AG10803 (cell line): Measurements from ENCODE around the gene CARMIL3.

Source experiments
- DNase-seq: peaks from one replicate; pipeline ENCODE4 v3.0.0; 2010; ENCODE audit warnings: low read depth
- H3K4me3 ChIP-seq: 2 replicates; pipeline ENCODE4 v1.5.1; 2011; ENCODE audit warnings: mild to moderate bottlenecking, low read length, control low read depth
- TF ChIP-seq, protein P1 (sequence below): conservative IDR thresholded peaks from 2 replicates; pipeline ENCODE4 v1.5.1; 2011; ENCODE audit warnings: mild to moderate bottlenecking, low read length, control low read depth, inconsistent platforms

The CARMIL3 gene

DNA sequence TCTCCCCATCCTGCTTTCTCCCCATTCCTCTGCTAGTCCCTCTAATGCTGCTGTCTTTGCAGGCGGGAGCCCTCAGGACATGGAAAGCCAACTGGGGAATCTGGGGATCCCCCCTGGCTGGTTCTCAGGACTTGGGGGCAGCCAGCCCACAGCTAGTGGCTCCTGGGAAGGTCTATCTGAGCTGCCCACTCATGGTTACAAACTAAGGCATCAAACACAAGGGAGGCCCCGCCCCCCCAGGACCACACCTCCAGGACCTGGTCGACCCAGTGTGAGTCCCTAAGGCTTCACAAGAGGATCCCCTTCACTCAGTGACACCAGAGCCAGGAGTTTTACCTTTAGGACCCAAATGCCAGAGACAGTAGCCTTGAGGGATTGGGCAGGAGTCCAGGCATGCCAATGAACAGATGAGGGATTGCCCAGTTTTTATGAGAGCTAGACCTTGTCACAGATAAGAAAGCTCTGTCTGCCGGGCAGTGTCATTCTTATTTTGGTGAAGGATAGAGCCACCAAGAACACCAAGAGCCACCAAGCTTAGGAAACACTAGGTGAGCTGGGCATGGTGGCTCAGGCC lies 11.5 kb downstream of the CARMIL3 start:
- TF ChIP-seq, protein P1, sequence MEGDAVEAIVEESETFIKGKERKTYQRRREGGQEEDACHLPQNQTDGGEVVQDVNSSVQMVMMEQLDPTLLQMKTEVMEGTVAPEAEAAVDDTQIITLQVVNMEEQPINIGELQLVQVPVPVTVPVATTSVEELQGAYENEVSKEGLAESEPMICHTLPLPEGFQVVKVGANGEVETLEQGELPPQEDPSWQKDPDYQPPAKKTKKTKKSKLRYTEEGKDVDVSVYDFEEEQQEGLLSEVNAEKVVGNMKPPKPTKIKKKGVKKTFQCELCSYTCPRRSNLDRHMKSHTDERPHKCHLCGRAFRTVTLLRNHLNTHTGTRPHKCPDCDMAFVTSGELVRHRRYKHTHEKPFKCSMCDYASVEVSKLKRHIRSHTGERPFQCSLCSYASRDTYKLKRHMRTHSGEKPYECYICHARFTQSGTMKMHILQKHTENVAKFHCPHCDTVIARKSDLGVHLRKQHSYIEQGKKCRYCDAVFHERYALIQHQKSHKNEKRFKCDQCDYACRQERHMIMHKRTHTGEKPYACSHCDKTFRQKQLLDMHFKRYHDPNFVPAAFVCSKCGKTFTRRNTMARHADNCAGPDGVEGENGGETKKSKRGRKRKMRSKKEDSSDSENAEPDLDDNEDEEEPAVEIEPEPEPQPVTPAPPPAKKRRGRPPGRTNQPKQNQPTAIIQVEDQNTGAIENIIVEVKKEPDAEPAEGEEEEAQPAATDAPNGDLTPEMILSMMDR: no peak
- no peak for DNase-seq
- no peak overlapping the region for H3K4me3 ChIP-seq

DNA sequence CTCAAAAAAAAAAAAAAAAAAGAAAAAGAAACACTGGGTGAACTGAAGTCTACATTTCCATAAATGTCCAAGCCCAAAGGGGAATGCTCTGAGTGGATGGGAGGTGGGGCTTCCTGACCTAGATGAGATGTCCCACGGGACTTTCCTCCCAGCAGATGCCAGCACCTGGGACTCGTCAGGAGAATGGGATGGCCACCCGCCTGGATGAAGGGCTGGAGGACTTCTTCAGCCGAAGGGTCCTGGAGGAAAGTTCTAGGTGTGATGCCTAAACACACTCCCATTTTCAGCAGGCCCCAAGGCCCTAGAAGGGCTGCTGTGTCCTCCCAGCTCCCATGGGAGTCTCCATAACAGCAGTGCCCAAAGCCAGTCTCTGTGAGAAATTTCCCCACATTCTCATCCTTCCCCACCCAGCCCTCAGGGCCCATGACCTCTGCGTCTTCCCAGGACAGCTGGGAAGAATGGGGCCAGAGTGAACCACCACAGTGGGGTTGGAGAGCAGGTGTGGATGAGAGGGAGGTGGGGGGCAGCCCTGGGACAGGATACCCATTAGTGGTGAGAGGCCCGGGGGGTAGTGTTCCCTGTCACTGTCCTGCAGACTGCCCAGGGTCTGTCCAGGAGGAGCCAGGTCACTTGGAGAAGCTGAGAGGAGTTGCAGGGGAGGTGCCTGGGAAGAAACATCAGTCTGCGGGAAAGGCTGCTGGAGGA lies 12.4 kb downstream of the CARMIL3 start:
- TF ChIP-seq, protein P1: no peak
- DNase-seq: no peak
- no peak overlapping the region for H3K4me3 ChIP-seq

DNA sequence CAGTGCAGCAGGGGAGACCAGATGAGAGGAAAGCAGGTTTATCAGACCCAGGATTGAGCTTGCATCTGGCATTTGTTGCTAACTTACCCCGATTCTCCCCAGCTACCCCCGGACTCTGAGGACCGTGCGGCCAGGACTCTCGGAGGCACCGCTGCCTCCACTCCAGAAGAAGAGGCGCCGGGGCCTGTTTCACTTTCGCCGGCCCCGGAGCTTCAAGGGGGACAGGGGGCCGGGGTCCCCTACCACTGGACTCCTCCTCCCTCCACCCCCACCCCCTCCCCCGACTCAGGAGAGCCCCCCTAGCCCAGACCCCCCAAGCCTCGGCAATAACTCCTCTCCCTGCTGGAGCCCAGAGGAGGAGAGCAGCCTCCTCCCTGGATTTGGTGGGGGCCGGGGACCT lies 13.0 kb downstream of the CARMIL3 start:
- no peak overlapping the region for H3K4me3 ChIP-seq
- no peak for DNase-seq
- TF ChIP-seq, protein P1: no peak

DNA sequence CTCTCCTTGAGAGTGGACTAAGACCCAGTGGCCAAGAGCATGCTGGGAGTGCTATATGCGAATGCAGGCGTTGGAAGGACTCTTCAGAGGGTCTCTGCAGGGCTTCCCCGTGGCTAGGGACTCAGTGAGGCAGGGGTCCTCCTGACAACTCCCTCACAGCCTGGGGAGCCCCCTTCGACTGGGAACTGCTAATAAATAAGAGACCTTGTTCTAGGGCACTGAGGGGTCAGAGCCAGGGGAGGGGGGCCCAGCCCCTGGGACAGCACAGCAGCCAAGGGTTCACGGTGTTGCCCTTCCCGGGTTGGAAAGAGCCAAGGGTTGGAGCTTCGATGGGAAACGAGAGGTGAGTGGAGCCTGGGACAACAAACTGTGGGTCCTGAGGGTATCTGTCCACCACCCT lies 13.6 kb downstream of the CARMIL3 start:
- no peak overlapping the region for H3K4me3 ChIP-seq
- TF ChIP-seq, protein P1: no peak
- DNase-seq: no peak

DNA sequence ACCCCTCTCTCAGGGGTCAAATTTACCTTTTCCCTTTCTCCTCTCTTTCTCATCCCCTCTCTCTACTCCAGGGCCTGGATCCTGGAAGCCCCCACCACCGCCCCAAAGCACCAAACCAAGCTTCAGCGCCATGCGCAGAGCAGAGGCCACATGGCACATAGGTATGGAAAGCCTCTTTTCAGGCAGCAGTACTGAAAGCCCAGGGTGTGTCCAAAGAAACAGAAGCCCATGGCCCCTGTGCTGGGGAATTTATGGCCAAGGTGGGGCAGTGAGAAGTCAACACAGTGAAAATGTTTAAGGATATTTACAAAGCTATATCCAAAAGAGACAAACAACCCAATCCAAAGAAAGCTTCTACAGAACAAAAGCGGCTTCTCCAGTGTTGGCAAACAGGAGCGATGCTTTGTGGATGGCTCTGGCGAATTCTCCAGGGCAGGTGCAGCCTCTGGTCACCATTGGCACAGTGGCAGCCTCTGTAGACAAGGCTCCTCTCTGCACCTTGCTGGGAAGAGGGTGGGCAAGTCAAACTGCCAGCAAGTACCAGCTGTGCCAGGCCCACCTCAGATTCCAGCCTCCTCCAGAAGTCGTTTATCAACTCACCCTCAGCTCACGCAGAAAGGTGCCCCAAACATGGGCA lies 14.8 kb downstream of the CARMIL3 start:
- TF ChIP-seq, protein P1: no peak
- DNase-seq: no peak
- no peak overlapping the region for H3K4me3 ChIP-seq

DNA sequence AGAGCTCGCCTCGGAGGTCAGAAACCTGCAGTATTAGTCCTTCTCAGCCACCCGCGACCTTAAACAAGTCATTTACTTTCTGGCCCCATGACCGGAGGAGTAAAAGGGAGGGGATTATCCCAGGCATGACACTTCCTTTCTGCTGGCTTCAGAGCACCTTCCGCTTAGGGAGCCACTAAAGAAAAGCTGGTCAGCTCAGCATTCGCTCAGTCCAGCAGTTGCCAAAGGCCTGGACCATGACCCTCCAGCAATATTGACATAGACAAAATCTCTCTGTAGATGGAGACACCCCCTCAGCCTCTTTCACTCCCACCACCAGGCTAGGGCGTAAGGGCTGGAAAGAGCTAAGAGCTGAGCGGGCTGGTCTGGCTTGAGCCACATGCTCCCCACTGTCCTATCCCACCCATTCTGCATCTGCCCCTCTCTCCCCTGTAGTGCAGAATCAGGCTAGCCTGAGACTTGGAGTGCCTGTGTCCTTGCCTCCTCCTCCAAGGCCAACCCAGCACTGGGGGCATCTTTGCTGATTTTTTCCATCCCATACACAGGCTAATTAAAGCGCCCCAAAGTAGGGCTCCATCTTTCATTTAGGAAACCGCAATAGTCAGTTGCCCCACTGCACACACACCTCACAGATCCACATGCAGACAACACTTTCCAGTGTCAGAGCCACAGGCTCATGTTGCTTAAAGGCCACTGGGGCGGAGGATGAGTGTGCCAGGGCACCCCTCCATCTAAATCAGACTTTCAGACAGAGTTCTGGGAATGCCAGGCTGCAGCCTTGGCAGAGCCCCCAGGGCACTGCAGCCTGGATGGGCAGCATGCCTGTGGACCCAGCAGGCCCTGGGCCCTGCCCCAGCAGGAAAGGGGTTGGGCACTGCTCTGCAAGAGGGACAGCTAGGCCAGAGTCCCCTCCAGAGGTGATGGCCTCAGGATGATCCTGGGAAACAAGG lies 15.6 kb downstream of the CARMIL3 start:
- no peak overlapping the region for H3K4me3 ChIP-seq
- TF ChIP-seq, protein P1: no peak
- no peak for DNase-seq
